DOHH2 (cell line): ENCODE data around the gene OOSP1.

Experiments
- H3F3A ChIP-seq: fragments of 200-600 bp; sonication (generic), shearing (Covaris generic); 2 replicates; pipeline ENCODE4 v1.6.0; 2016; ENCODE audit warnings: antibody characterized with exemption, mild to moderate bottlenecking; ENCODE audit not compliant: control insufficient read depth, insufficient read depth
- H3K27ac ChIP-seq: fragments of 200-600 bp; sonication (generic); 2 replicates; pipeline ENCODE4 v1.5.1; 2014; ENCODE audit warnings: low read depth, mild to moderate bottlenecking, low read length, moderate library complexity
- H3K27me3 ChIP-seq: fragments of 200-600 bp; sonication (generic); 2 replicates; pipeline ENCODE4 v1.6.1; 2014; ENCODE audit warnings: mild to moderate bottlenecking, low read length, mixed read lengths; ENCODE audit not compliant: control insufficient read depth
- H3K36me3 ChIP-seq: fragments of 200-600 bp; sonication (generic); 2 replicates; pipeline ENCODE4 v1.6.1; 2014; ENCODE audit warnings: mild to moderate bottlenecking, low read length, moderate library complexity, mixed read lengths; ENCODE audit not compliant: control insufficient read depth
- H3K4me1 ChIP-seq: fragments of 200-600 bp; sonication (generic); 2 replicates; pipeline ENCODE4 v1.6.1; 2014; ENCODE audit warnings: mild to moderate bottlenecking, low read length, mixed read lengths; ENCODE audit not compliant: control insufficient read depth
- H3K4me2 ChIP-seq: fragments of 200-600 bp; sonication (generic); 2 replicates; pipeline ENCODE4 v1.6.0; 2014; ENCODE audit warnings: mild to moderate bottlenecking, low read length, moderate library complexity
- H3K4me3 ChIP-seq: fragments of 200-600 bp; sonication (generic); 2 replicates; pipeline ENCODE4 v1.5.1; 2014; ENCODE audit warnings: mild to moderate bottlenecking, low read length, mixed read lengths
- H3K79me2 ChIP-seq: fragments of 200-600 bp; sonication (generic); 2 replicates; pipeline ENCODE4 v1.6.1; 2014; ENCODE audit warnings: mild to moderate bottlenecking, low read length, mixed read lengths; ENCODE audit not compliant: control insufficient read depth
- H3K9me2 ChIP-seq: fragments of 200-600 bp; sonication (generic); replicated peaks from 2 replicates; pipeline ENCODE4 v1.6.1; 2014; ENCODE audit warnings: mild to moderate bottlenecking, low read length, mixed read lengths; ENCODE audit not compliant: control insufficient read depth
- H3K9me3 ChIP-seq: fragments of 200-600 bp; sonication (generic); 2 replicates; pipeline ENCODE4 v1.6.1; 2014; ENCODE audit warnings: antibody characterized with exemption, low read length, mixed read lengths; ENCODE audit not compliant: control insufficient read depth, insufficient read depth
- H4K20me1 ChIP-seq: fragments of 200-600 bp; sonication (generic); 2 replicates; pipeline ENCODE4 v1.6.0; 2014; ENCODE audit warnings: low read depth, mild to moderate bottlenecking, antibody characterized with exemption, low read length, moderate library complexity; ENCODE audit not compliant: control insufficient read depth, insufficient read depth
- CTCF ChIP-seq: fragments of 200-600 bp; sonication (generic); IDR thresholded peaks from one replicate; pipeline ENCODE4 v1.5.1; 2014; ENCODE audit warnings: antibody characterized with exemption, mild to moderate bottlenecking, low read depth, low read length; ENCODE audit not compliant: poor library complexity, severe bottlenecking
- EZH2phosphoT487 ChIP-seq: fragments of 200-600 bp; sonication (generic); IDR thresholded peaks from 2 replicates; pipeline ENCODE4 v1.6.1; 2017; ENCODE audit warnings: borderline replicate concordance, mild to moderate bottlenecking, antibody characterized with exemption, low read length, moderate library complexity, mixed read lengths

OOSP1 gene

GRCh38 chr11:59954219-59954847, 16.1 kb downstream of the OOSP1 start:
- no peak for TF ChIP-seq EZH2phosphoT487
- TF ChIP-seq CTCF = no peak
- Histone ChIP-seq H3K4me1 (no peaks in the 10 kb centered on the region), H3K36me3 (no peaks in the 10 kb centered on the region), H4K20me1 (no peaks in the 10 kb centered on the region), H3F3A (no peaks in the 10 kb centered on the region), H3K4me2 (no peak overlapping the region), H3K4me3 (no peak overlapping the region), H3K9me3 (no peaks in the 10 kb centered on the region), H3K9me2 (no peaks in the 10 kb centered on the region), H3K27ac (no peak overlapping the region), H3K79me2 (no peaks in the 10 kb centered on the region), H3K27me3 (no peaks in the 10 kb centered on the region)

- no peaks in the 10 kb centered on the region for H4K20me1 ChIP-seq
- no peak overlapping the region for H3K4me2 ChIP-seq
- no peaks in the 10 kb centered on the region for H3F3A ChIP-seq
- TF ChIP-seq CTCF = no peak
- no peak for TF ChIP-seq EZH2phosphoT487
- H3K27me3 ChIP-seq = no peaks in the 10 kb centered on the region
- no peaks in the 10 kb centered on the region for H3K9me3 ChIP-seq
- no peak overlapping the region for H3K27ac ChIP-seq
- no peaks in the 10 kb centered on the region for H3K79me2 ChIP-seq
- H3K9me2 ChIP-seq = no peaks in the 10 kb centered on the region
- H3K4me3 ChIP-seq = no peak overlapping the region
- H3K4me1 ChIP-seq = no peaks in the 10 kb centered on the region
- H3K36me3 ChIP-seq = no peaks in the 10 kb centered on the region
Observed at GRCh38 chr11:59957094-59957493, 18.9 kb downstream of the OOSP1 start.

- H3K27ac ChIP-seq = no peak overlapping the region
- no peak for TF ChIP-seq CTCF
- no peak for TF ChIP-seq EZH2phosphoT487
- no peaks in the 10 kb centered on the region for H3K36me3 ChIP-seq
- no peaks in the 10 kb centered on the region for H3F3A ChIP-seq
- no peaks in the 10 kb centered on the region for H3K9me2 ChIP-seq
- no peaks in the 10 kb centered on the region for H3K4me1 ChIP-seq
- no peak overlapping the region for H3K4me3 ChIP-seq
- H3K27me3 ChIP-seq = no peaks in the 10 kb centered on the region
- H3K4me2 ChIP-seq = no peak overlapping the region
- H3K9me3 ChIP-seq = no peaks in the 10 kb centered on the region
- H3K79me2 ChIP-seq = no peaks in the 10 kb centered on the region
- H4K20me1 ChIP-seq = no peaks in the 10 kb centered on the region
Observed at GRCh38 chr11:59960502-59961381, 22.5 kb downstream of the OOSP1 start.
